Measurements from ENCODE around the gene E2F1.
"Not testable (repeated sequence)": the region's sequence is repeated elsewhere in the genome, so short reads cannot be mapped to it uniquely, and the experiment has no call there.

E2F1 gene

DNA sequence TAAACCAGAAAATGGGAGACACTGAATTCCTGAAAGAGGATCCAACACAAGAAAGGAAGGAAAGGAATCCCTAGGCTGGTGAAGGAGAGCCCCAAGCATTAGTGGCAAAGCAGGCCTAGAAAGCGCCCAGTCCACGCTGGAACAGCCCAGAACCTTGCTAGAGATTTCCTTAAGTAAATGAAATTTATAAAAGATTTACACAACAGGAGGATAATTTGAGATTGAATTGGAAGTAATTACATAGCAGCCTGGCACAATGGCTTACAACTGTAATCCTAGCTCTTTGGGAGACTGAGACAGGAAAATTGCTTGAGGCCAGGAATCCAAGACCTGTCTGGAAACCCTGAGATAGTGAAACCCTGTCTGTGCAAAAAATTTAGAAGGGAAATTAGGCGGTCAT lies 50.8 kb downstream of the E2F1 start:
- peaks cover 54% of the 10 kb centered on the region for H3K36me3 Mint-ChIP-seq (ENCODE audit: insufficient read depth)
- H3K4me1 Mint-ChIP-seq, result no peaks in the 10 kb centered on the region
- ATAC-seq (replicated peaks; ENCODE audit: extremely low read depth, poor library complexity, severe bottlenecking) (no peak), DNase-seq (ENCODE audit: low spot score in 2 of 2) (no peak)
- H3K9me3 Mint-ChIP-seq, result no peaks in the 10 kb centered on the region
- peak overlapping the region; percentile 53 for H3K27ac Mint-ChIP-seq (ENCODE audit: low read depth)
- H3K27me3 Mint-ChIP-seq, result no peaks in the 10 kb centered on the region
- H3K4me3 Mint-ChIP-seq, result no peak overlapping the region

DNA sequence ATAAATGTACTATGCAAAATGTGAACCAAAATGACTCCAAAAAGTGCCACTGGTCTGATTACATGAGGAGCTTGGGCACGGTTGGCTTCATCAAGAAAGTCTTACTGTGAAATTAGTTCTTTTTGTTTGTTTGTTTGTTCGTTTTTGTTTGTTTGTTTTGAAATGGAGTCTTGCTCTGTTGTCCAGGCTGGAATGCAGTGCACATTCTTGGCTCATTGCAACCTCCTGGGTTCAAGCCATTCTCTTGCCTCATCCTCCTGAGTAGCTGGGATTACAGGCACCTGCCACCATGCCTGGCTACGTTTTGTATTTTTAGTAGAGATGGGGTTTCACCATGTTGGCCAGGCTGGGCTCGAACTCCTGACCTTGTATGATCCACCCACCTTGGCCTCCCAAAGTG lies 54.3 kb downstream of the E2F1 start:
- DNase-seq (ENCODE audit: low spot score in 2 of 2); H3K4me3 Mint-ChIP-seq; H3K9me3 Mint-ChIP-seq; H3K27ac Mint-ChIP-seq (ENCODE audit: low read depth); H3K4me1 Mint-ChIP-seq; H3K27me3 Mint-ChIP-seq; ATAC-seq (replicated peaks; ENCODE audit: extremely low read depth, poor library complexity, severe bottlenecking): not testable (repeated sequence)
- peaks cover 46% of the 10 kb centered on the region for H3K36me3 Mint-ChIP-seq (ENCODE audit: insufficient read depth)

GRCh38 chr20:33630507-33630906 lies 55.7 kb downstream of the E2F1 start:
- Mint-ChIP-seq H3K9me3 (no peaks in the 10 kb centered on the region), H3K4me3 (no peak overlapping the region), H3K4me1 (peaks cover under 1% of the 10 kb centered on the region), H3K36me3 (ENCODE audit: insufficient read depth) (peaks cover 37% of the 10 kb centered on the region), H3K27me3 (no peaks in the 10 kb centered on the region), H3K27ac (ENCODE audit: low read depth) (no peak overlapping the region)
- ATAC-seq (replicated peaks; ENCODE audit: extremely low read depth, poor library complexity, severe bottlenecking) (no peak), DNase-seq (ENCODE audit: low spot score in 2 of 2) (no peak)

DNA sequence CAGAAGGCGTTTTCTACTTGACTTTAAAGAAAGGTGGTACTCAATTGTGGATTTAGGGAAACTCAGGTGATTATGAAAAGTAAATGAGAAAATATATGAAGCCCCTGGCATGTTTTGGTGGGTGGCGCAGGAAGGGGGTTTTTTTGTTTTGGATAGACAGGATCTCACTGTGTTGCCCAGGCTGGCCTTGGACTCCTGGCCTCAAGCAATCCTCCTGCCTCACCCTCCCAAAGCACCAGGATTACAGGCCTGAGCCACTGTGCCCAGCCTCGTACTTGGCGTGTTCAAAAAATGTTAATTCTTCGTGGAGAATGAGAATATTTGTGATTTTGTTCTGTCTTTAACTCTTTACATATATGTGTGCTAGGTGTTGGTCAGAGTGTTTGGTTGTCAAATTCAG lies 56.2 kb downstream of the E2F1 start:
- peaks cover 5% of the 10 kb centered on the region for H3K4me1 Mint-ChIP-seq
- H3K27ac Mint-ChIP-seq (ENCODE audit: low read depth), result no peak overlapping the region
- no peaks in the 10 kb centered on the region for H3K9me3 Mint-ChIP-seq
- ATAC-seq (replicated peaks; ENCODE audit: extremely low read depth, poor library complexity, severe bottlenecking) (no peak), DNase-seq (ENCODE audit: low spot score in 2 of 2) (no peak)
- H3K36me3 Mint-ChIP-seq (ENCODE audit: insufficient read depth), result peaks cover 37% of the 10 kb centered on the region
- H3K4me3 Mint-ChIP-seq, result no peak overlapping the region
- no peaks in the 10 kb centered on the region for H3K27me3 Mint-ChIP-seq

DNA sequence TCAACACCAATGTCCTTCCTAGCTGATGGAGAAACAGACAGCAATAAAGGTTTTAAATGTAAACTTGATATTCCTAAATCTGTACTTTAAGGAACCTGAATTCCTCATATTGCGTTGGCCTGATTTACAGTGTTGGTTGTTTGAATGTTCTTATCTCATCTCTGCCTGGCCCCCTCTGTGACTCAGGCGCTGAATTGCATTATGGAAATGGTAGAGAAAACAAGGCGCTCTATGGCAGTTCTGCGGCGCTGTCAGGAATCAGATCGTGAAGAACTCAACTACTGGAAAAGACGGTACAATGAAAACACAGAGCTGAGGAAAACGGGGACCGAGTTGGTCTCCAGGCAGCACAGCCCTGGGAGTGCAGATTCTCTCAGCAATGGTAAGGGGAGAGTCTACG lies 56.7 kb downstream of the E2F1 start:
- Mint-ChIP-seq H3K27ac (ENCODE audit: low read depth) (no peak overlapping the region), H3K36me3 (ENCODE audit: insufficient read depth) (peaks cover 36% of the 10 kb centered on the region), H3K27me3 (no peaks in the 10 kb centered on the region), H3K4me3 (no peak overlapping the region), H3K9me3 (no peaks in the 10 kb centered on the region), H3K4me1 (peaks cover 10% of the 10 kb centered on the region)
- ATAC-seq (replicated peaks; ENCODE audit: extremely low read depth, poor library complexity, severe bottlenecking) (no peak), DNase-seq (ENCODE audit: low spot score in 2 of 2) (no peak)

DNA sequence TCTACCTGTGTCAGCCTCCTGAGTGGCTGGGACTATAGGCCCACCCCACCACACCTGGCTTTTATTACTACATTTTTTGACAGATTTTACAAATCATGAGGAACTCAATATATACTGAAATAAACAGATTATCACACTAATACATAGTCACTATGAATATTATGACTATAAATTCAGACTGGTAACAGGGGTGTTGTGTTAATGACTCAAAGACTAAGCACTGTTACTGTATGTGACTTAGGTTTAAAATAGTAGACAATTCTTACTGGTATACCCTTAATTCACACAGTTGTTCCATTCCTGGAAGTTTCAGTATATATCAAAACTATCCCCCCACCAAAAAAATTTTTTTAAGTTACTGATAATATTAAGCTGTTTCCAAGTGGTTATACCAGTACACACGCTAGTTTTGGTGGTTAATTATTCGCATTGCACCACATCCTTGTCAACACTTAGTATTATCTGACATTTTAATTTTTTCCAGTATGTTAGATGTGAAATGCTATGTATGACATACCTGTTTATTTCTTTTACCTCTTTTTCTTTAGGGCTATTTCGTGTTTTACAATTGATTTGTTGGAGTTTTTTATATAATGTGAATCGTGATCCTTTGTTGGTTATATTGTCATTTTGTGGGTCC lies 58.5 kb downstream of the E2F1 start:
- Mint-ChIP-seq H3K4me3 (no peak overlapping the region), H3K27me3 (no peaks in the 10 kb centered on the region), H3K9me3 (no peaks in the 10 kb centered on the region), H3K4me1 (peaks cover 15% of the 10 kb centered on the region), H3K27ac (ENCODE audit: low read depth) (no peak overlapping the region), H3K36me3 (ENCODE audit: insufficient read depth) (peaks cover 34% of the 10 kb centered on the region)
- no peak for DNase-seq (ENCODE audit: low spot score in 2 of 2)
- ATAC-seq (replicated peaks; ENCODE audit: extremely low read depth, poor library complexity, severe bottlenecking), result no peak

- no peaks in the 10 kb centered on the region for H3K27me3 Mint-ChIP-seq
- DNase-seq (ENCODE audit: low spot score in 2 of 2) (no peak), ATAC-seq (replicated peaks; ENCODE audit: extremely low read depth, poor library complexity, severe bottlenecking) (no peak)
- H3K27ac Mint-ChIP-seq (ENCODE audit: low read depth), result no peak overlapping the region
- peak overlapping the region; percentile 66 for H3K4me3 Mint-ChIP-seq
- no peaks in the 10 kb centered on the region for H3K9me3 Mint-ChIP-seq
- H3K4me1 Mint-ChIP-seq, result peaks cover 15% of the 10 kb centered on the region
- H3K36me3 Mint-ChIP-seq (ENCODE audit: insufficient read depth), result peaks cover 28% of the 10 kb centered on the region
Measured at GRCh38 chr20:33626190-33626589, 60.0 kb downstream of the E2F1 start.

All from central memory CD8-positive, alpha-beta T cell (primary cell).